Ovary (tissue), 9 donors: Measurements from ENCODE around the gene ETS1. TPM values are rescaled to one million over a fixed set of nuclear protein-coding genes. Genes with fewer than 3 reads are reported as not detected.

Experiments
- DNase-seq, 5 donors: peaks; one replicate each; pipeline ENCODE4 v3.0.0-alpha.2; 2019 to 2020
- H3K27ac ChIP-seq, 2 donors: fragments of 200-600 bp; one replicate each; pipeline versions ENCODE4 v1.5.1 to v1.8.0; 2019 to 2022
- H3K27me3 ChIP-seq: fragments of 200-600 bp; one replicate; pipeline ENCODE4 v1.8.0; 2022
- H3K36me3 ChIP-seq: fragments of 200-600 bp; sonication (generic); one replicate; pipeline ENCODE4 v1.5.1; 2019
- H3K4me1 ChIP-seq: one replicate; pipeline ENCODE4 v1.8.1; 2013; ENCODE audit warnings: mild to moderate bottlenecking, moderate library complexity; ENCODE audit not compliant: insufficient read depth
- H3K4me3 ChIP-seq: fragments of 200-600 bp; sonication (generic); one replicate; pipeline ENCODE4 v1.5.1; 2017
- H3K9me3 ChIP-seq, 2 donors: fragments of 200-600 bp in 1 of 2; sonication (generic) in 1 of 2; one replicate each; pipeline versions ENCODE4 v1.5.1 to v1.8.1; 2013 to 2019; ENCODE audit warnings: mild to moderate bottlenecking in 1 of 2, moderate library complexity in 1 of 2
- EP300 ChIP-seq: sonication (generic); formaldehyde crosslinking; IDR thresholded peaks from one replicate; pipeline ENCODE4 v1.6.1; 2017; ENCODE audit warnings: antibody characterized with exemption
- POLR2A ChIP-seq: fragments of 450-650 bp; IDR thresholded peaks from one replicate; pipeline ENCODE4 v1.6.1; 2017; ENCODE audit warnings: antibody characterized with exemption, mild to moderate bottlenecking, moderate library complexity
- WGBS, 3 donors: extraction: QIAGEN DNeasy Blood & Tissue Kit in 1 of 3; methylation state at CpG; one replicate each; pipeline versions ENCODE4 v1.1.5 to v1.1.7; 2013 to 2017; 5-methylcytosine and 5-hydroxymethylcytosine counted together
- intact Hi-C, 4 donors: fragments of 100-400 bp; cut with DNase I; formaldehyde crosslinking; loops; one replicate each; pipeline versions ENCODE4 v1.11.0 to v1.15.1; 2022 to 2023
- polyA plus RNA-seq, 2 donors: library from polyadenylated mRNA; stranded (reverse); fragments of 200-250 nt in 1 of 2; fragments of 350-450 nt in 1 of 2; fragmentation: Illumina TruSeq in 1 of 2; extraction: RNeasy Lipid Tissue Mini Kit (QIAGEN cat#74804) in 1 of 2; gene quantifications; one replicate each; pipeline ENCODE4 v1.2.3, GENCODE V29; 2013 to 2014
- total RNA-seq, 7 donors: library from RNA; depleted of rRNA in 2 of 7; stranded (reverse); fragments of >200 nt in 2 of 7; fragmentation: NEBNext Ultra II Directional in 3 of 7; extraction: Animal tissue kit (Norgen Biotek cat#: 25700) in 3 of 7; gene quantifications; one replicate each; pipeline versions ENCODE4 v1.1.0 to v1.2.4, GENCODE V29; 2016 to 2023
- TF ChIP-seq, protein P1 (sequence below), 3 donors: fragments of 450-650 bp in 2 of 3; fragments of 200-600 bp in 1 of 3; IDR thresholded peaks; one replicate each; pipeline versions ENCODE4 v1.5.1 to v1.8.0; 2016 to 2022; ENCODE audit warnings: antibody characterized with exemption in 3 of 3, mild to moderate bottlenecking in 1 of 3
- donor health status: DM: no; HTN: no; CAD: no; lungs with moderate emphysema.
- donor health status: DM: no; HTN: no; CAD: no.
- donor health status: Bipolar disorder and iron deficiency.
- donor health status: DM: yes; HTN: yes; CAD: no.
- donor health status: DM: no; HTN: no; CAD: no.
- donor health status: DM: yes; HTN: yes; CAD: no.

The ETS1 gene
- total and polyA plus RNA-seq, 9 donors = 24.4 to 68.0 (median 40.4) TPM

GRCh38 chr11:128498721-128499245 lies 88.6 kb downstream of the ETS1 start:
- H3K27me3 ChIP-seq = no peaks in the 10 kb centered on the region
- H3K4me3 ChIP-seq = no peak overlapping the region
- no peaks in the 10 kb centered on the region for H3K9me3 ChIP-seq
- WGBS, 3 donors = 69 to 85% (median 73%) methylated on average over 2 of the region's 2 CpGs
- no peaks in the 10 kb centered on the region for H3K36me3 ChIP-seq
- TF ChIP-seq, protein P1, sequence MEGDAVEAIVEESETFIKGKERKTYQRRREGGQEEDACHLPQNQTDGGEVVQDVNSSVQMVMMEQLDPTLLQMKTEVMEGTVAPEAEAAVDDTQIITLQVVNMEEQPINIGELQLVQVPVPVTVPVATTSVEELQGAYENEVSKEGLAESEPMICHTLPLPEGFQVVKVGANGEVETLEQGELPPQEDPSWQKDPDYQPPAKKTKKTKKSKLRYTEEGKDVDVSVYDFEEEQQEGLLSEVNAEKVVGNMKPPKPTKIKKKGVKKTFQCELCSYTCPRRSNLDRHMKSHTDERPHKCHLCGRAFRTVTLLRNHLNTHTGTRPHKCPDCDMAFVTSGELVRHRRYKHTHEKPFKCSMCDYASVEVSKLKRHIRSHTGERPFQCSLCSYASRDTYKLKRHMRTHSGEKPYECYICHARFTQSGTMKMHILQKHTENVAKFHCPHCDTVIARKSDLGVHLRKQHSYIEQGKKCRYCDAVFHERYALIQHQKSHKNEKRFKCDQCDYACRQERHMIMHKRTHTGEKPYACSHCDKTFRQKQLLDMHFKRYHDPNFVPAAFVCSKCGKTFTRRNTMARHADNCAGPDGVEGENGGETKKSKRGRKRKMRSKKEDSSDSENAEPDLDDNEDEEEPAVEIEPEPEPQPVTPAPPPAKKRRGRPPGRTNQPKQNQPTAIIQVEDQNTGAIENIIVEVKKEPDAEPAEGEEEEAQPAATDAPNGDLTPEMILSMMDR (IDR thresholded peaks at IDR 0.05) = no peak
- TF ChIP-seq EP300 = no peak
- no peak for TF ChIP-seq POLR2A
- DNase-seq = no peak
- H3K4me1 ChIP-seq = peaks cover 44% of the 10 kb centered on the region
- intact Hi-C loops = no loop called here
- H3K27ac ChIP-seq = peak overlapping the region in 1 of 2 donors; percentile 66

GRCh38 chr11:128497776-128498095 lies 89.6 kb downstream of the ETS1 start:
- 16 to 42% (median 29%) methylated on average over 3 of the region's 3 CpGs for WGBS, 3 donors
- no peaks in the 10 kb centered on the region for H3K36me3 ChIP-seq
- no peak for DNase-seq
- H3K27me3 ChIP-seq = no peaks in the 10 kb centered on the region
- intact Hi-C loops = no loop called here
- peak overlapping the region in 1 of 2 donors; percentile 53 for H3K27ac ChIP-seq
- H3K9me3 ChIP-seq = no peaks in the 10 kb centered on the region
- H3K4me1 ChIP-seq = peaks cover 44% of the 10 kb centered on the region
- peak overlapping the region; percentile 4 for H3K4me3 ChIP-seq
- TF ChIP-seq POLR2A (no peak), EP300 (no peak)
- TF ChIP-seq, protein P1 (IDR thresholded peaks at IDR 0.05) = no peak

GRCh38 chr11:128497061-128497775 lies 90.1 kb downstream of the ETS1 start:
- Histone ChIP-seq H3K4me3 (peak overlapping the region; percentile 4), H3K4me1 (peaks cover 43% of the 10 kb centered on the region), H3K27me3 (no peaks in the 10 kb centered on the region), H3K36me3 (no peaks in the 10 kb centered on the region), H3K27ac (peak overlapping the region in 1 of 2 donors; percentile 53), H3K9me3 (no peaks in the 10 kb centered on the region)
- 9% methylated on average over 7 of the region's 7 CpGs for WGBS, 3 donors
- no peak for TF ChIP-seq POLR2A
- TF ChIP-seq, protein P1 (IDR thresholded peaks at IDR 0.05) = no peak
- TF ChIP-seq EP300 = no peak
- intact Hi-C loops = no loop called here
- peak in 4 of 5 donors; percentile 43 to 68 (median 56) for DNase-seq

DNA sequence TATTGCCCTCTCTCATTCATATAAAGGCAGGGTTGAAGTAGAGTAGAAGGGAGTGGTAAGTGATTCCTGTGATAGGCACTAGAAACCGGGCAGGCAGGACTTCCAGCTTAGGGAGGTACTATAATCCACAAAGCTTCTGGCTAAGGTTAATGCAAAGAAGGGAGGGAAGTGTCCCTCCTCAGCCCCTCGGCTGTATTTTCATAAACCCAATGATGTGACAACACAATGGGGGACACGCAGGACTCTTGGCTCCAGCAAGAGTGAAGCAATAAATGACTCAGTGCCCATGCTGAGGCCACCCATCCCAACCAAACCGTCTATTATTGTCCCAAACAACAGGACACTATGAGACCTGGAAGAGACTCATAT lies 90.7 kb downstream of the ETS1 start:
- intact Hi-C loops = no loop called here
- Histone ChIP-seq H3K9me3 (no peaks in the 10 kb centered on the region), H3K27me3 (no peaks in the 10 kb centered on the region), H3K27ac (peak overlapping the region in 1 of 2 donors; percentile 53), H3K4me3 (no peak overlapping the region), H3K4me1 (peaks cover 40% of the 10 kb centered on the region), H3K36me3 (no peaks in the 10 kb centered on the region)
- no peak for DNase-seq
- 40 to 44% (median 43%) methylated on average over 4 of the region's 4 CpGs for WGBS, 3 donors
- TF ChIP-seq, protein P1 (IDR thresholded peaks at IDR 0.05) = no peak
- TF ChIP-seq EP300 (no peak), POLR2A (no peak)
